HEK293 (cell line): Measurements from ENCODE around the gene TM4SF5.

ENCODE experiments used
- CTCF ChIA-PET: fragments of 350-600 bp; formaldehyde crosslinking; extraction: SDS; loops from one replicate; lab custom pipeline; 2021; ENCODE audit warnings: antibody characterized with exemption; lab: Yijun Ruan, JAX
- POLR2A ChIA-PET: fragments of 300-600 bp; formaldehyde crosslinking; extraction: SDS; loops from one replicate; lab custom pipeline; 2020; ENCODE audit warnings: antibody characterized with exemption, inconsistent platforms; lab: Yijun Ruan, JAX
- H3K27ac ChIP-seq: fragments of 200-500 bp; sonication (Bioruptor generic); 2 replicates; pipeline ENCODE4 v1.5.1; 2014; ENCODE audit warnings: low read depth, low read length, control low read depth, inconsistent platforms; ENCODE audit errors: extremely low read depth
- H3K36me3 ChIP-seq, 2 experiments: fragments of 200-500 bp in 1 of 2; sonication (Bioruptor generic) in 1 of 2; 1 replicate in 1 of 2; 2 replicates in 1 of 2; pipeline ENCODE4 v1.5.1; 2014 to 2017; ENCODE audit warnings: inconsistent platforms in 2 of 2, low read length in 2 of 2; ENCODE audit not compliant: control insufficient read depth in 2 of 2, insufficient read depth in 1 of 2
- H3K4me1 ChIP-seq: fragments of 200-500 bp; sonication (Bioruptor generic); 2 replicates; pipeline ENCODE4 v1.5.1; 2014; ENCODE audit warnings: mild to moderate bottlenecking, low read length, inconsistent platforms; ENCODE audit not compliant: control insufficient read depth, insufficient read depth
- H3K4me3 ChIP-seq: 2 replicates; pipeline ENCODE4 v1.5.1; 2011; ENCODE audit warnings: low read depth, mild to moderate bottlenecking, control low read depth, low read length, moderate library complexity
- H3K9me3 ChIP-seq: fragments of 200-500 bp; sonication (Bioruptor generic); 2 replicates; pipeline ENCODE4 v1.5.1; 2014; ENCODE audit warnings: low read depth, low read length, inconsistent platforms; ENCODE audit not compliant: control insufficient read depth, insufficient read depth
- EGR2 ChIP-seq: fragments of 450-650 bp; formaldehyde crosslinking; IDR thresholded peaks from 2 replicates; pipeline ENCODE4 v1.5.1; 2016; ENCODE audit warnings: low read depth, missing biosample characterization, missing genetic modification characterization
- FEZF1 ChIP-seq: fragments of 450-650 bp; formaldehyde crosslinking; IDR thresholded peaks from 2 replicates; pipeline ENCODE4 v1.5.1; 2016; ENCODE audit warnings: missing biosample characterization, missing genetic modification characterization
- KLF7 ChIP-seq: fragments of 450-650 bp; formaldehyde crosslinking; IDR thresholded peaks from 2 replicates; pipeline ENCODE4 v1.5.1; 2016; ENCODE audit warnings: missing biosample characterization, missing genetic modification characterization, borderline replicate concordance
- KLF9 ChIP-seq: fragments of 450-650 bp; formaldehyde crosslinking; IDR thresholded peaks from 2 replicates; pipeline ENCODE4 v1.5.1; 2016; ENCODE audit warnings: missing biosample characterization, missing genetic modification characterization, low read depth
- PBX3 ChIP-seq: sonication (generic); formaldehyde crosslinking; IDR thresholded peaks from 2 replicates; pipeline ENCODE4 v1.8.1; 2022; ENCODE audit warnings: mild to moderate bottlenecking, moderate library complexity, missing genetic modification reagents
- PRDM1 ChIP-seq: fragments of 450-650 bp; formaldehyde crosslinking; IDR thresholded peaks from 2 replicates; pipeline ENCODE4; 2016; ENCODE audit warnings: missing biosample characterization, missing genetic modification characterization
- SCRT1 ChIP-seq: fragments of 450-650 bp; formaldehyde crosslinking; IDR thresholded peaks from 2 replicates; pipeline ENCODE4 v1.5.1; 2016; ENCODE audit warnings: missing biosample characterization, missing genetic modification characterization, borderline replicate concordance
- SP3 ChIP-seq: fragments of 450-650 bp; formaldehyde crosslinking; IDR thresholded peaks from 2 replicates; pipeline ENCODE4 v1.5.1; 2016; ENCODE audit warnings: missing biosample characterization, missing genetic modification characterization
- TCF7L2 ChIP-seq: IDR thresholded peaks from 2 replicates; pipeline ENCODE4 v1.6.1; 2011; ENCODE audit warnings: low read depth, mild to moderate bottlenecking, inconsistent platforms, low read length, moderate library complexity, borderline replicate concordance
- ZBTB11 ChIP-seq: fragments of 450-650 bp; formaldehyde crosslinking; conservative IDR thresholded peaks from 2 replicates; pipeline ENCODE4 v1.5.1; 2016; ENCODE audit warnings: low read depth, missing biosample characterization, missing genetic modification characterization
- ZBTB26 ChIP-seq: fragments of 450-650 bp; formaldehyde crosslinking; optimal IDR thresholded peaks from 2 replicates; pipeline ENCODE3; 2016; ENCODE audit warnings: missing biosample characterization, mild to moderate bottlenecking, missing genetic modification characterization
- ZEB2 ChIP-seq: fragments of 450-650 bp; formaldehyde crosslinking; IDR thresholded peaks from 2 replicates; pipeline ENCODE4 v1.5.1; 2016; ENCODE audit warnings: missing biosample characterization, missing genetic modification characterization
- ZNF184 ChIP-seq: fragments of 450-650 bp; IDR thresholded peaks from 2 replicates; pipeline ENCODE4 v1.5.1; 2018; ENCODE audit warnings: missing biosample characterization, mild to moderate bottlenecking, missing genetic modification characterization
- ZNF19 ChIP-seq: fragments of 450-650 bp; formaldehyde crosslinking; IDR thresholded peaks from 2 replicates; pipeline ENCODE4; 2016; ENCODE audit warnings: missing biosample characterization, missing genetic modification characterization, low read depth
- ZNF214 ChIP-seq: fragments of 450-650 bp; formaldehyde crosslinking; IDR thresholded peaks from 2 replicates; pipeline ENCODE4 v1.5.1; 2017; ENCODE audit warnings: missing biosample characterization, mild to moderate bottlenecking, missing genetic modification characterization, borderline replicate concordance
- ZNF239 ChIP-seq: fragments of 450-650 bp; formaldehyde crosslinking; IDR thresholded peaks from 2 replicates; pipeline ENCODE4 v1.5.1; 2016; ENCODE audit warnings: missing biosample characterization, missing genetic modification characterization
- ZNF335 ChIP-seq: fragments of 450-650 bp; formaldehyde crosslinking; conservative IDR thresholded peaks from 2 replicates; pipeline ENCODE4 v1.5.1; 2016; ENCODE audit warnings: missing biosample characterization, missing genetic modification characterization
- ZNF416 ChIP-seq: fragments of 450-650 bp; formaldehyde crosslinking; IDR thresholded peaks from 2 replicates; pipeline ENCODE4 v1.5.1; 2016; ENCODE audit warnings: missing biosample characterization, missing genetic modification characterization
- ZNF433 ChIP-seq: fragments of 450-650 bp; formaldehyde crosslinking; IDR thresholded peaks from 2 replicates; pipeline ENCODE4 v1.5.1; 2016; ENCODE audit warnings: missing biosample characterization, missing genetic modification characterization, low read depth
- ZNF514 ChIP-seq: fragments of 450-650 bp; formaldehyde crosslinking; IDR thresholded peaks from 2 replicates; pipeline ENCODE4 v1.5.1; 2016; ENCODE audit warnings: missing biosample characterization, missing genetic modification characterization
- ZNF548 ChIP-seq: fragments of 450-650 bp; formaldehyde crosslinking; IDR thresholded peaks from 2 replicates; pipeline ENCODE4 v1.5.1; 2016; ENCODE audit warnings: missing biosample characterization, missing genetic modification characterization
- ZNF558 ChIP-seq: fragments of 450-650 bp; formaldehyde crosslinking; IDR thresholded peaks from 2 replicates; pipeline ENCODE4 v1.5.1; 2016; ENCODE audit warnings: missing biosample characterization, missing genetic modification characterization
- ZNF571 ChIP-seq: fragments of 450-650 bp; formaldehyde crosslinking; IDR thresholded peaks from 2 replicates; pipeline ENCODE4 v1.5.0; 2017; ENCODE audit warnings: missing biosample characterization, missing genetic modification characterization
- ZNF624 ChIP-seq: fragments of 450-650 bp; formaldehyde crosslinking; IDR thresholded peaks from 2 replicates; pipeline ENCODE4 v1.5.1; 2017; ENCODE audit warnings: missing biosample characterization, missing genetic modification characterization
- ZNF654 ChIP-seq: fragments of 450-650 bp; formaldehyde crosslinking; IDR thresholded peaks from 2 replicates; pipeline ENCODE4 v1.5.1; 2016; ENCODE audit warnings: low read depth, missing biosample characterization, missing genetic modification characterization
- ZNF768 ChIP-seq: fragments of 450-650 bp; formaldehyde crosslinking; IDR thresholded peaks from 2 replicates; pipeline ENCODE4 v1.5.1; 2018; ENCODE audit warnings: missing biosample characterization, mild to moderate bottlenecking, missing genetic modification characterization

TM4SF5 gene

GRCh38 chr17:4795168-4795567 is 23.5 kb downstream of the TM4SF5 start:
- ChIA-PET POLR2A (no interaction called here), CTCF (no interaction called here)
- TF ChIP-seq PRDM1 (tag by site-specific recombination) (no peak), ZNF514 (tag by site-specific recombination) (no peak), ZNF214 (tag by site-specific recombination) (no peak), ZNF184 (tag by site-specific recombination) (peak; percentile 99), ZNF239 (tag by site-specific recombination) (no peak), ZNF548 (tag by site-specific recombination) (no peak), ZNF433 (tag by site-specific recombination) (no peak), ZNF654 (tag by site-specific recombination) (no peak)
- H3K9me3 ChIP-seq: no peaks in the 10 kb centered on the region
- 0 out of 2 replicates have a peak, but pooled peaks cover 2% of the 10 kb centered on the region for H3K4me1 ChIP-seq
- H3K36me3 ChIP-seq: peaks cover 16 to 21% of the 10 kb centered on the region in 2 experiments
- H3K4me3 ChIP-seq: no peak overlapping the region
- H3K27ac ChIP-seq: no peak overlapping the region

- Histone ChIP-seq H3K4me1 (0 out of 2 replicates have a peak, but pooled peaks cover 2% of the 10 kb centered on the region), H3K27ac (peak overlapping the region; percentile 72), H3K36me3 (peaks cover 16 to 21% of the 10 kb centered on the region in 2 experiments), H3K9me3 (no peaks in the 10 kb centered on the region), H3K4me3 (peak overlapping the region; percentile 97)
- TF ChIP-seq ZBTB11 (no peak), SP3 (peak; percentile 53; the same call in 1 of the 2 replicates), ZNF19 (no peak), ZNF335 (tag by site-specific recombination) (peak; percentile 5; the same call in 1 of the 2 replicates), PRDM1 (tag by site-specific recombination) (0 out of 2 replicates have a peak, but pooled peaks have one; percentile 31), ZNF768 (tag by site-specific recombination) (no peak), ZNF558 (tag by site-specific recombination) (no peak), ZBTB26 (tag by site-specific recombination) (no peak), KLF9 (tag by site-specific recombination) (peak; percentile 85), ZNF571 (tag by site-specific recombination) (no peak), PBX3 (no peak), SCRT1 (tag by site-specific recombination) (no peak), ZNF416 (tag by site-specific recombination) (no peak), EGR2 (peak; percentile 30; the same call in 1 of the 2 replicates), ZNF624 (no peak), TCF7L2 (no peak), ZEB2 (tag by site-specific recombination) (no peak), KLF7 (tag by site-specific recombination) (no peak), FEZF1 (no peak)
- ChIA-PET CTCF (interaction anchor here (0.6 to 0.8 kb wide), 2 partner anchors 16 to 816 kb away, joined by 3 to 6 read pairs; no protein-coding TSS in a partner anchor), POLR2A (interaction anchor here (1.0 to 1.7 kb wide), 8 partner anchors 10 to 191 kb away, joined by 3 to 41 read pairs (median 3); partner anchors contain the start of genes ARRB2, CAMTA2, MED11 and PLD2)
Measured at GRCh38 chr17:4796552-4796920, 24.9 kb downstream of the TM4SF5 start.
